ENCODE results near the gene ARPC5L. TPM values are rescaled to one million over a fixed set of nuclear protein-coding genes. Genes with fewer than 3 reads are reported as not detected.

ARPC5L gene
- total and polyA plus RNA-seq, 9 of the 15 experiments (the other 6 are each of a cell fraction or from before 2014, with no cell fraction given): 25.4 to 113 (median 63.8) TPM

GRCh38 chr9:124857533-124858162, 4.3 kb upstream of the ARPC5L start (continued):
- no peak for TF ChIP-seq CUX1 (CRISPR knock-in tag; IDR thresholded peaks at IDR 0.05)
- no peak for TF ChIP-seq IFI16 (CRISPR knock-in tag; IDR thresholded peaks at IDR 0.05)
- peak in 1 of 2 experiments; percentile 15; a peak in 1 of 4 replicates for TF ChIP-seq BCLAF1 (IDR thresholded peaks at IDR 0.05; ENCODE audit: borderline replicate concordance in 1 of 2, control insufficient read depth in 1 of 2, low read depth in 2 of 2, low read length in 1 of 2)
- TF ChIP-seq NFIC (IDR thresholded peaks at IDR 0.05): no peak
- TF ChIP-seq ZNF699 (CRISPR knock-in tag; IDR thresholded peaks at IDR 0.05; ENCODE audit: insufficient replicate concordance): no peak
- no peak for TF ChIP-seq USF1 (CRISPR knock-in tag; IDR thresholded peaks at IDR 0.05)
- no peak for TF ChIP-seq ZHX1 (conservative IDR thresholded peaks at IDR 0.05; ENCODE audit: low read length)
- TF ChIP-seq RBM17 (IDR thresholded peaks at IDR 0.05; ENCODE audit: borderline replicate concordance, low read depth, low read length): no peak
- no peak for TF ChIP-seq ZBTB43 (CRISPR knock-in tag; IDR thresholded peaks at IDR 0.05)
- no peak for TF ChIP-seq TGIF2 (CRISPR knock-in tag; IDR thresholded peaks at IDR 0.05)
